ENCODE measurements around the gene ZBTB42.

- TF ChIP-seq CTCF (IDR thresholded peaks at IDR 0.05): no peak
- no peak for TF ChIP-seq POLR2AphosphoS5 (IDR thresholded peaks at IDR 0.05)
- peak; percentile 64 for TF ChIP-seq POLR2A (IDR thresholded peaks at IDR 0.05)
Measured at GRCh38 chr14:104795781-104796686, 4.9 kb upstream of the ZBTB42 start.

Data from prostate gland (tissue), 2 donors.